Heart left ventricle (tissue), 16 donors: ENCODE data around the gene F11. TPM values are rescaled to one million over a fixed set of nuclear protein-coding genes. Genes with fewer than 3 reads are reported as not detected.

Source experiments
- ATAC-seq, 4 donors: fragments of 200-7000 bp; cut with Tn5 transposase; one replicate each; pipeline ENCODE4 v1.9.1; 2020 to 2022; ENCODE audit warnings: moderate library complexity in 4 of 4, mild to moderate bottlenecking in 3 of 4, moderate number of reproducible peaks in 1 of 4
- DNase-seq, 5 donors: peaks; one replicate each; pipeline ENCODE4 v3.0.0-alpha.2; 2020
- H3K27ac ChIP-seq, 12 donors: fragments of 200-600 bp; sonication (generic) in 4 of 12; one replicate each; pipeline versions ENCODE4 v1.5.0 to v1.8.0; 2016 to 2022; ENCODE audit warnings: mild to moderate bottlenecking in 2 of 12
- H3K27me3 ChIP-seq, 9 donors: fragments of 200-600 bp; sonication (generic) in 2 of 9; one replicate each; pipeline versions ENCODE4 v1.5.1 to v1.8.0; 2016 to 2022; ENCODE audit warnings: mild to moderate bottlenecking in 3 of 9
- H3K36me3 ChIP-seq, 9 donors: fragments of 200-600 bp; sonication (generic) in 2 of 9; one replicate each; pipeline versions ENCODE4 v1.5.0 to v1.8.0; 2018 to 2022; ENCODE audit warnings: mild to moderate bottlenecking in 2 of 9
- H3K4me1 ChIP-seq, 12 donors: fragments of 200-600 bp; sonication (generic) in 4 of 12; one replicate each; pipeline versions ENCODE4 v1.5.0 to v1.8.0; 2016 to 2022; ENCODE audit warnings: mild to moderate bottlenecking in 3 of 12
- H3K4me3 ChIP-seq, 12 donors: fragments of 200-600 bp; sonication (generic) in 4 of 12; one replicate each; pipeline versions ENCODE4 v1.5.0 to v1.8.0; 2017 to 2022; ENCODE audit warnings: mild to moderate bottlenecking in 9 of 12, moderate library complexity in 4 of 12
- H3K9me3 ChIP-seq, 12 donors: fragments of 200-600 bp; sonication (generic) in 4 of 12; one replicate each; pipeline versions ENCODE4 v1.5.0 to v1.8.0; 2016 to 2022; ENCODE audit warnings: mild to moderate bottlenecking in 1 of 12
- POLR2A ChIP-seq, 2 donors: fragments of 450-650 bp; IDR thresholded peaks; one replicate each; pipeline ENCODE4 v1.6.1; 2017; ENCODE audit warnings: antibody characterized with exemption in 2 of 2, mild to moderate bottlenecking in 2 of 2, moderate library complexity in 2 of 2
- WGBS, 4 donors: extraction: QIAGEN DNeasy Blood & Tissue Kit in 2 of 4; methylation state at CpG; one replicate each; pipeline versions ENCODE4 v1.1.5 to v1.1.7; 2013 to 2018; 5-methylcytosine and 5-hydroxymethylcytosine counted together
- intact Hi-C, 10 donors: fragments of 100-400 bp; cut with DNase I; formaldehyde crosslinking; loops; one replicate each; pipeline versions ENCODE4 v1.11.1 to v1.14.2; 2022
- polyA plus RNA-seq, 2 donors: library from polyadenylated mRNA; stranded (reverse); fragments of 200-250 nt; gene quantifications; one replicate each; pipeline ENCODE4 v1.2.3, GENCODE V29; 2013
- total RNA-seq, 9 donors: library from RNA; depleted of rRNA in 2 of 9; stranded (reverse); fragments of >200 nt in 2 of 9; fragmentation: NEBNext Ultra II Directional in 3 of 9; extraction: Animal tissue kit (Norgen Biotek cat#: 25700) in 3 of 9; gene quantifications; one replicate each; pipeline versions ENCODE4 v1.1.0 to v1.2.4, GENCODE V29; 2016 to 2023
- TF ChIP-seq, protein P1 (sequence below), 12 donors: fragments of 200-600 bp; sonication (generic) in 4 of 12; IDR thresholded peaks; one replicate each; pipeline versions ENCODE4 v1.5.0 to v1.8.0; 2018 to 2022; ENCODE audit warnings: antibody characterized with exemption in 12 of 12, mild to moderate bottlenecking in 5 of 12
- donor health status: ischemic (EF 13 %, LVEDD 7.1; RV severe dilation, severe dysfunction).
- donor health status: healthy with polysubstance abuse.
- donor health status: DM: no; HTN: yes; CAD: no.
- donor health status: DM: no; HTN: no; CAD: no.
- donor health status: ischemic (EF 25% LVEDD 6.9; RV normal size, moderate dysfunction).
- donor health status: ischemic (EF 25% LVEDD 5.7; RV mildly dilated, moderate dysfunction).
- donor health status: healthy.
- donor health status: DM: yes; HTN: yes; CAD: no.
- donor health status: ischemic (EF 35%, LVEDD 5.7; RV mildly dilated, moderate dysfunction).
- donor health status: nonischemic (EF 11% LVEDD 7.7; RV severe dilation, severe dysfunction).
- donor health status: DM: yes; HTN: yes; CAD: no.
- donor health status: PGD.
- donor health status: ischemic (EF 29% LVEDD 5.4; RV normal size, mild dysfunction).
- donor health status: nonischemic (EF 23%, LVEDD 6.1; RV moderate dilation, normal function).

F11 gene
- total and polyA plus RNA-seq, 11 donors, result not detected

DNA sequence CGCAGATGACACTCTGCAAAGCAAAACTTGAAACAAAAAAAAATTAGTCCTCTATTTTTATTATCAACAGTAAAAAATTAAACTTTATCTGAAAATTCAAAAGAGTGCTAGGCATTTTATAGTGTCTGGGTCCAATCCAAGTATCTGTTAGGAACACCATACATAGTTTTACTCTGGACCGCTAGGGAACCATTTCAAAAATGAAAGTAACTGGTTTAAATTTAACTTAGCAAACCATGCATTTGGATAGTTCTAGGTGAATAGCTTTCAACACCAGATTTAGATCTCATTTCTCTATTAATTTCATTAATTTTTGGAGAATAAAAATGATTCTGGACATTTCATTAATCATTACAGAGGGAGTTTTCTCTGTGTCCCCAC, 37.5 kb upstream of the F11 start:
- Histone ChIP-seq H3K36me3 (peaks cover 0 to 3% (median 0%) of the 10 kb centered on the region in 9 donors), H3K4me1 (peaks cover 0 to 14% (median 0%) of the 10 kb centered on the region in 12 donors), H3K27me3 (no peaks in the 10 kb centered on the region), H3K27ac (peak overlapping the region in 1 of 12 donors; percentile 5), H3K9me3 (peaks cover 0 to 19% (median 1%) of the 10 kb centered on the region in 12 donors), H3K4me3 (peak overlapping the region in 8 of 12 donors; percentile 1 to 50 (median 17))
- WGBS, 4 donors, result 57 to 66% (median 63%) methylated on average over 2 of the region's 2 CpGs
- intact Hi-C loops, result no loop called here
- no peak for ATAC-seq
- TF ChIP-seq, protein P1, sequence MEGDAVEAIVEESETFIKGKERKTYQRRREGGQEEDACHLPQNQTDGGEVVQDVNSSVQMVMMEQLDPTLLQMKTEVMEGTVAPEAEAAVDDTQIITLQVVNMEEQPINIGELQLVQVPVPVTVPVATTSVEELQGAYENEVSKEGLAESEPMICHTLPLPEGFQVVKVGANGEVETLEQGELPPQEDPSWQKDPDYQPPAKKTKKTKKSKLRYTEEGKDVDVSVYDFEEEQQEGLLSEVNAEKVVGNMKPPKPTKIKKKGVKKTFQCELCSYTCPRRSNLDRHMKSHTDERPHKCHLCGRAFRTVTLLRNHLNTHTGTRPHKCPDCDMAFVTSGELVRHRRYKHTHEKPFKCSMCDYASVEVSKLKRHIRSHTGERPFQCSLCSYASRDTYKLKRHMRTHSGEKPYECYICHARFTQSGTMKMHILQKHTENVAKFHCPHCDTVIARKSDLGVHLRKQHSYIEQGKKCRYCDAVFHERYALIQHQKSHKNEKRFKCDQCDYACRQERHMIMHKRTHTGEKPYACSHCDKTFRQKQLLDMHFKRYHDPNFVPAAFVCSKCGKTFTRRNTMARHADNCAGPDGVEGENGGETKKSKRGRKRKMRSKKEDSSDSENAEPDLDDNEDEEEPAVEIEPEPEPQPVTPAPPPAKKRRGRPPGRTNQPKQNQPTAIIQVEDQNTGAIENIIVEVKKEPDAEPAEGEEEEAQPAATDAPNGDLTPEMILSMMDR (IDR thresholded peaks at IDR 0.05), result no peak
- no peak for TF ChIP-seq POLR2A (IDR thresholded peaks at IDR 0.05)
- DNase-seq, result no peak

DNA sequence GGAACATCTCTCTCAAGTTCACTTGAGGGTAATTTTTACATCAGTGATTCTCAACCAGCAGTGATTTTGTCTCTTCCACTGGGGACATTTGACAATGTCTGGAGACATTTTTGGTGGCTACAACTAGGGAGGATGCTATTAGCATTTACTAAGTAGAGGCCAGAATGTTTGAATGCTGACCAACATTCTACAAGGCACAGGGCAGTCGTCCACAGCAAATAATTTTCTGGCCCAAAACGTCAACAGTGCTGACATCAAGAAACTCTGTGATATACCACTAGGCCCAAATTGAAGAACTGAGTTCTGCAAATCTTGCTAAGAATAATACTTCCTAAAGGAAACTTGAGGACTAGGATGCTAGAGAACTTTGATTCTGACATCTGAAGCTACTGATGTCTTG, 31.6 kb upstream of the F11 start:
- Histone ChIP-seq H3K4me3 (no peak overlapping the region), H3K27ac (no peak overlapping the region), H3K36me3 (peaks cover 0 to 17% (median 4%) of the 10 kb centered on the region in 9 donors), H3K4me1 (no peaks in the 10 kb centered on the region), H3K9me3 (no peaks in the 10 kb centered on the region), H3K27me3 (no peaks in the 10 kb centered on the region)
- WGBS, 4 donors, result 47 to 58% (median 52%) methylated on average over 2 of the region's 2 CpGs
- TF ChIP-seq POLR2A (IDR thresholded peaks at IDR 0.05), result no peak
- TF ChIP-seq, protein P1 (IDR thresholded peaks at IDR 0.05), result no peak
- intact Hi-C loops, result no loop called here
- no peak for DNase-seq
- ATAC-seq, result no peak

DNA sequence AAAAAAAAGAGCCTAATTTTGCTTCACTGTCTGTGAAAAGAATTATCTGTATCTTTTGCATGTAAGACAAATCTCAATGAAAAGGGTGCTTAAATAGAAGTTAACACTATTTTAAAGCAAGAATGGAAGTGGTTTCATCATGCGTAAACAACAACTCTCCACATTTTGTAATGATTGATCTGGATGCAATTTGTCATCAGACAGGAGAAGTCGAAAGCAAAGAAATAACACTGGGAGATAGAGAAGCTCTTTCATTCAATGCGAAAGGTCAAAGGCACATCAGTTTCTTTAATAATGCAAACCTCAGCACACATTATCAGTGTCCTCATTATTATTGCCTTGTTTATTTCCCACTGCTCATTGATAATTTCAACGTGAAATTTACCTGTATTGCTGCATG, 29.9 kb upstream of the F11 start:
- ATAC-seq, result no peak
- no peak for DNase-seq
- Histone ChIP-seq H3K4me3 (no peak overlapping the region), H3K4me1 (peaks cover 0 to 6% (median 0%) of the 10 kb centered on the region in 12 donors), H3K36me3 (peaks cover 0 to 24% (median 4%) of the 10 kb centered on the region in 9 donors), H3K27ac (no peak overlapping the region), H3K27me3 (no peaks in the 10 kb centered on the region), H3K9me3 (no peaks in the 10 kb centered on the region)
- TF ChIP-seq, protein P1 (IDR thresholded peaks at IDR 0.05), result no peak
- TF ChIP-seq POLR2A (IDR thresholded peaks at IDR 0.05), result no peak
- 84 to 91% (median 89%) methylated on average over 4 of the region's 4 CpGs for whole genome bisulfite sequencing, 4 donors
- intact Hi-C loops, result no loop called here

DNA sequence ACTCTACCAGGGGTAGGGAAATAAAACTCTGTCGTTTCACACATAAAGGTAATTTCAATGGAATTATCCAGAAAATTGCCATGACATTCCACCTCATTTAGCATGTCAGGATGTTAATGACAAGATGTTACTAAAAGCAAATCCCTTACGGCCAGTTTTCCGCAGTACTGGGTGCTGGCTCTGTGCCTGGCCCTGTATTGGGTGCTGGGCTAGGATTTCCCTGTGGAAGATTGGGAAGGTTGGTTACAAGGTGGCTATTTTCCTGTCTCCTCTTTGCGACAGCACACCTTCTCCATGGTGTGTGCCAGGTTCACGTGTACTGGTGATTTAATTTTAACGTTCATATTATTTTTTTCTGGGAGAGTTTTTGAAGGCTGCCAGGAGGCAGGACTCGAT, 25.5 kb upstream of the F11 start:
- Histone ChIP-seq H3K9me3 (no peaks in the 10 kb centered on the region), H3K27ac (no peak overlapping the region), H3K4me1 (peaks cover 0 to 6% (median 0%) of the 10 kb centered on the region in 12 donors), H3K4me3 (no peak overlapping the region), H3K36me3 (peaks cover 0 to 10% (median 0%) of the 10 kb centered on the region in 9 donors), H3K27me3 (no peaks in the 10 kb centered on the region)
- DNase-seq (no peak), ATAC-seq (peak in 2 of 4 donors; percentile 7 to 13)
- 84 to 90% (median 86%) methylated on average over 7 of the region's 7 CpGs for WGBS, 4 donors
- intact Hi-C loops, result no loop called here
- TF ChIP-seq POLR2A (IDR thresholded peaks at IDR 0.05), result no peak
- TF ChIP-seq, protein P1 (IDR thresholded peaks at IDR 0.05), result no peak
